ENCODE data around the gene APBA3. TPM values are rescaled to one million over a fixed set of nuclear protein-coding genes. Genes with fewer than 3 reads are reported as not detected.

Gene APBA3
- total and polyA plus RNA-seq, 9 of the 15 experiments (the other 6 are each of a cell fraction or from before 2014, with no cell fraction given), result 0.10 to 29.5 (median 11.5) TPM

DNA sequence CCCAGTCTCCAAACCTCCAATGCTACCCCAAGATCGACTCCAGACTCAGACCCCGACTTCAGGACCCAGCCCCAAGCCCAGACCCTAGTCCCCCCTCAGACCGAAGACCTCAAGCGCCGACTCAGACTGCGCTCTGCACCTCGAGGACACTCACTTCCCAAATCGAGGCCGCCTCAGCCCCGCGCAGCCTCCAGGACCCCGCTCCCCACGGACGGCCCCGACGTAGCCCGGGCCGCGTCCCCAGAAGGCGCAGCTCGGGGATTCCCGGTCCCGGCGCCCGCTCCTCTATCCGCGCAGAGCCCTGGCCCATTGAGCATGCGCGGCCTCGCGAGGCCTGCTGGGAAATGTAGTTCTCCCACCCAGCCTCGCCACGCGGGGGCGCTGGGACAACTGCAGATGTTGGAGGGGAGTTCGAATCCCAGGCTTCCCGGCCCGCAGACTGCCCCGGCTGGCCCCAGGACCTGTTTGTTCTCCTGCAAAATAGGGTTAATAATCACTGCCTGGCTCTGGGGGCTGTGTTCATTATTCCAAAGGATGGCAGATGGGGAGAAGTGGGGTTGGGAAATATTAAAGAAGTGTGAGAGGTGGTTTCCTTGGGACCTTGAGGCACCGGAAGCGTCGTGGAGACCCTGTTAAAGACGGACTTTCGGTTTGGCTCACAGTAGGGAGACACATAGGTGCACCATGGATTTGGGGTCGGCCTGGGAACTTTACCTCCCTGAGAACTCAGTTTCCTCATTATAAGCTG is at the start of gene APBA3 (continued):
- TF ChIP-seq, protein P1, sequence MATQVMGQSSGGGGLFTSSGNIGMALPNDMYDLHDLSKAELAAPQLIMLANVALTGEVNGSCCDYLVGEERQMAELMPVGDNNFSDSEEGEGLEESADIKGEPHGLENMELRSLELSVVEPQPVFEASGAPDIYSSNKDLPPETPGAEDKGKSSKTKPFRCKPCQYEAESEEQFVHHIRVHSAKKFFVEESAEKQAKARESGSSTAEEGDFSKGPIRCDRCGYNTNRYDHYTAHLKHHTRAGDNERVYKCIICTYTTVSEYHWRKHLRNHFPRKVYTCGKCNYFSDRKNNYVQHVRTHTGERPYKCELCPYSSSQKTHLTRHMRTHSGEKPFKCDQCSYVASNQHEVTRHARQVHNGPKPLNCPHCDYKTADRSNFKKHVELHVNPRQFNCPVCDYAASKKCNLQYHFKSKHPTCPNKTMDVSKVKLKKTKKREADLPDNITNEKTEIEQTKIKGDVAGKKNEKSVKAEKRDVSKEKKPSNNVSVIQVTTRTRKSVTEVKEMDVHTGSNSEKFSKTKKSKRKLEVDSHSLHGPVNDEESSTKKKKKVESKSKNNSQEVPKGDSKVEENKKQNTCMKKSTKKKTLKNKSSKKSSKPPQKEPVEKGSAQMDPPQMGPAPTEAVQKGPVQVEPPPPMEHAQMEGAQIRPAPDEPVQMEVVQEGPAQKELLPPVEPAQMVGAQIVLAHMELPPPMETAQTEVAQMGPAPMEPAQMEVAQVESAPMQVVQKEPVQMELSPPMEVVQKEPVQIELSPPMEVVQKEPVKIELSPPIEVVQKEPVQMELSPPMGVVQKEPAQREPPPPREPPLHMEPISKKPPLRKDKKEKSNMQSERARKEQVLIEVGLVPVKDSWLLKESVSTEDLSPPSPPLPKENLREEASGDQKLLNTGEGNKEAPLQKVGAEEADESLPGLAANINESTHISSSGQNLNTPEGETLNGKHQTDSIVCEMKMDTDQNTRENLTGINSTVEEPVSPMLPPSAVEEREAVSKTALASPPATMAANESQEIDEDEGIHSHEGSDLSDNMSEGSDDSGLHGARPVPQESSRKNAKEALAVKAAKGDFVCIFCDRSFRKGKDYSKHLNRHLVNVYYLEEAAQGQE (IDR thresholded peaks at IDR 0.05; ENCODE audit: borderline replicate concordance), result 0 out of 2 replicates have a peak, but pooled peaks have one; percentile 3
- TF ChIP-seq, protein P1 (CRISPR knock-in tag; IDR thresholded peaks at IDR 0.05; ENCODE audit: low read depth), result 0 out of 2 replicates have a peak, but pooled peaks have one; percentile 52
- no peak for TF ChIP-seq ZNF57 (CRISPR knock-in tag; IDR thresholded peaks at IDR 0.05)
- TF ChIP-seq, protein P2, sequence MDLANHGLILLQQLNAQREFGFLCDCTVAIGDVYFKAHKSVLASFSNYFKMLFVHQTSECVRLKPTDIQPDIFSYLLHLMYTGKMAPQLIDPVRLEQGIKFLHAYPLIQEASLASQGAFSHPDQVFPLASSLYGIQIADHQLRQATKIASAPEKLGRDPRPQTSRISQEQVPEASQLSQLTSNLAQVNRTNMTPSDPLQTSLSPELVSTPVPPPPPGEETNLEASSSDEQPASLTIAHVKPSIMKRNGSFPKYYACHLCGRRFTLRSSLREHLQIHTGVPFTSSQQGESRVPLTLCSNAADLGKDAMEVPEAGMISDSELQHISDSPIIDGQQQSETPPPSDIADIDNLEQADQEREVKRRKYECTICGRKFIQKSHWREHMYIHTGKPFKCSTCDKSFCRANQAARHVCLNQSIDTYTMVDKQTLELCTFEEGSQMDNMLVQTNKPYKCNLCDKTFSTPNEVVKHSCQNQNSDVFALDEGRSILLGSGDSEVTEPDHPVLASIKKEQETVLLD (IDR thresholded peaks at IDR 0.05), result peak; percentile 89
- TF ChIP-seq STAT5A (IDR thresholded peaks at IDR 0.05; ENCODE audit: borderline replicate concordance, low read length), result no peak; the same call in 1 of the 2 replicates
- peak; percentile 32; the same call in 1 of the 2 replicates for TF ChIP-seq ZNF589 (CRISPR knock-in tag; IDR thresholded peaks at IDR 0.05; ENCODE audit: low read depth)
- TF ChIP-seq ZNF830 (CRISPR knock-in tag; IDR thresholded peaks at IDR 0.05), result no peak
- TF ChIP-seq, protein P3, sequence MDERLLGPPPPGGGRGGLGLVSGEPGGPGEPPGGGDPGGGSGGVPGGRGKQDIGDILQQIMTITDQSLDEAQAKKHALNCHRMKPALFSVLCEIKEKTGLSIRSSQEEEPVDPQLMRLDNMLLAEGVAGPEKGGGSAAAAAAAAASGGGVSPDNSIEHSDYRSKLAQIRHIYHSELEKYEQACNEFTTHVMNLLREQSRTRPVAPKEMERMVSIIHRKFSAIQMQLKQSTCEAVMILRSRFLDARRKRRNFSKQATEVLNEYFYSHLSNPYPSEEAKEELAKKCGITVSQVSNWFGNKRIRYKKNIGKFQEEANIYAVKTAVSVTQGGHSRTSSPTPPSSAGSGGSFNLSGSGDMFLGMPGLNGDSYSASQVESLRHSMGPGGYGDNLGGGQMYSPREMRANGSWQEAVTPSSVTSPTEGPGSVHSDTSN (CRISPR knock-in tag; IDR thresholded peaks at IDR 0.05; ENCODE audit: low read depth), result no peak
- TF ChIP-seq, protein P3 (tag; conservative IDR thresholded peaks at IDR 0.05; ENCODE audit: low read depth), result no peak
- TF ChIP-seq TBP (optimal IDR thresholded peaks at IDR 0.05; ENCODE audit: low read depth, low read length), result peak; percentile 87
- no peak for TF ChIP-seq ZNF224 (CRISPR knock-in tag; IDR thresholded peaks at IDR 0.05)
- TF ChIP-seq ELF4 (CRISPR knock-in tag; IDR thresholded peaks at IDR 0.05), result peak; percentile 10; the same call in 1 of the 2 replicates
- TF ChIP-seq BCOR (IDR thresholded peaks at IDR 0.05), result peak; percentile 81
- TF ChIP-seq KDM5B (IDR thresholded peaks at IDR 0.05; ENCODE audit: insufficient replicate concordance, low read depth, low read length), result peak; percentile 71
- TF ChIP-seq MCM7 (IDR thresholded peaks at IDR 0.05), result 0 out of 4 replicates have a peak, but pooled peaks of 1 of the 2 experiments have one; percentile 76
- TF ChIP-seq ELF2 (CRISPR knock-in tag; IDR thresholded peaks at IDR 0.05), result peak; percentile 50; the same call in 1 of the 2 replicates
- no peak for TF ChIP-seq ZNF444 (CRISPR knock-in tag; IDR thresholded peaks at IDR 0.05)
